Measurements from ENCODE around the gene HOXA6.

The HOXA6 gene

DNA sequence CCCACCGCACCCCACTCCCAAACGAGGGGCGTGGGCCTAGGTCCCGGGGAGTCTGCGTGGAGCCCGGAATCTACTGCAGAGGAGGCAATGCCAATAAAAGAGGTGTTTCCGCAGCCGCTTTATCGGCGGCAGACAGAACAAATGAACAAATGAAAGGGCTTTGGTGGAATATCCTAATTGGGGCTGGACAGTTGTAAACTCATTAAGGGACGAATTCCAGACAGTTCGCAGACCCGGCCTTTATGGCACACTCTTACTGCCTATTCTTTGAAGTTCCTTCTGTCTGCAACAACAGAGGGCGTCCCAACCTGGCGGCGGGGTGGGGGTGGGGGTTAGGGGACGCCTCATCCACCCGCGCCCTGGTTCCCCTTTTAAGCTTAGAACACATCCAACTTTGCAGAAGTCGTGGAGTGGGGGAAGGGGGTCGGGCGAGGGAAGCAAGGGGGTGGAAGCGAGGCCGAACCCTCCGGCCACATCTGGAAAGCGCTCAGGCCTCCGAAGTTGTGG, 13.7 kb upstream of the HOXA6 start:
- H3K27ac ChIP-seq (ENCODE audit: insufficient read depth, low read depth, low read length, poor library complexity, severe bottlenecking), result no peak overlapping the region
- H3K9me3 ChIP-seq (ENCODE audit: control insufficient read depth, low read length), result no peaks in the 10 kb centered on the region
- no peaks in the 10 kb centered on the region for H3K4me1 ChIP-seq (ENCODE audit: control insufficient read depth, insufficient read depth, low read length)
- 7 to 12% methylated on average over 20 to 27 of the region's 27 CpGs for WGBS, 2 experiments
- no peak overlapping the region for H3K4me3 ChIP-seq (ENCODE audit: insufficient read depth, low read depth, low read length)
- no peaks in the 10 kb centered on the region for H3K36me3 ChIP-seq (ENCODE audit: control insufficient read depth, insufficient read depth, low read length)
- peaks cover 100% of the 10 kb centered on the region for H3K27me3 ChIP-seq (ENCODE audit: control insufficient read depth, insufficient read depth, low read length, poor library complexity, severe bottlenecking)

DNA sequence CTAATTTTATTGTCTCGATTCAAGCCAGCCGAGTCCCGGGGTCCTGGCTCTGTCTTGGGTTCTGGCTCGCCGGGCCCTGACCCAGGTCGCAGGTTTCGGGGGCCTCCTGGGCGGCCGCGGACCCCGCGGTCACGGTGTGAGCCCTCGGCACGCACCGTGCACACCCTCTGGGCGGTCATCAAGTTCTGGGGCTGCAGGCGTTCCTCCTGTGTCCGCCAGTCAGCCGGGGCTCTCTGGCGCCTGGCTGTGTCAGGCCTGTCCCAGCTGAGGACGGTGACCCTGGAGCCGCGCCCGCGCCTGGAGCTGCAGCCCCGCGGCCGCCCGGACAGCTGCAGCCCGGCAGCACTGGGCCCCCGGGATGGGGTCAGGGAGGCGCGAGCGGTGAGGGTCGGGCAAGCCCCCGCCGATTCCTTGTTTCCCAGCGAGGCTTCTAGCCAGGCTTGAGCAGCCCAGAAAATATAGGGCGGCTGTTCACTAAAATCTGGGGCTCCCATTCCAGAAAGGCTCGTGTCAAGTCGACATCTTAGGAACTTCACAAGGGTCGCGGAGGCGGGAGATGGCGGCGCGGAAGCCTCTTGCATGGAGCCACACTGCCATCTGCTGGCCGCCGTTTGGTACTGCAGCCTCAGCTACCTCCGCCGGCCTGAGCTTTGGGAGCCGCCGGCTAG, 13.1 kb upstream of the HOXA6 start:
- no peaks in the 10 kb centered on the region for H3K4me1 ChIP-seq (ENCODE audit: control insufficient read depth, insufficient read depth, low read length)
- WGBS, 2 experiments, result 10 to 11% methylated on average over 54 of the region's 54 CpGs
- no peaks in the 10 kb centered on the region for H3K36me3 ChIP-seq (ENCODE audit: control insufficient read depth, insufficient read depth, low read length)
- H3K27ac ChIP-seq (ENCODE audit: insufficient read depth, low read depth, low read length, poor library complexity, severe bottlenecking), result no peak overlapping the region
- peaks cover 100% of the 10 kb centered on the region for H3K27me3 ChIP-seq (ENCODE audit: control insufficient read depth, insufficient read depth, low read length, poor library complexity, severe bottlenecking)
- no peaks in the 10 kb centered on the region for H3K9me3 ChIP-seq (ENCODE audit: control insufficient read depth, low read length)
- peak overlapping the region; percentile 40 for H3K4me3 ChIP-seq (ENCODE audit: insufficient read depth, low read depth, low read length)

DNA sequence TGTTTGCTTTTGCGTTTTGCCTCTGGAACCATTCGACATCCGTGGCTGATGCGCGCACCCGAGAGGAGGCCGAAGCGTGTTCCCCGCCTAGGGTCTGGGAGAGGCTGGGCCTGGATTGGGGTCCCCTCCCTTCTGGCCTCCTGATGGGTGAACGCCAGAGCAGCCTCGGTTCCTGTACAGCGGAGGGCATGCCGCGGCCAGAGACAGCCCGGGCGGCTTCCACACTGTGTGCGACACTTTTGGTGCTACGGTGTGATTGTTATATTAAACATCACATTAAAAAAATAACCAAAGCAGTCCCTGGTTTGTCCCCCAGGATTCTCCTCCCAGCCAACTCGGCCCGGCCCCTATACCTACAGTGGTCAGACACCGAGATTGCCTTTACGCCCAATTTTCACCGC, 12.6 kb upstream of the HOXA6 start:
- Histone ChIP-seq H3K27me3 (ENCODE audit: control insufficient read depth, insufficient read depth, low read length, poor library complexity, severe bottlenecking) (peaks cover 100% of the 10 kb centered on the region), H3K9me3 (ENCODE audit: control insufficient read depth, low read length) (no peaks in the 10 kb centered on the region), H3K4me3 (ENCODE audit: insufficient read depth, low read depth, low read length) (no peak overlapping the region), H3K4me1 (ENCODE audit: control insufficient read depth, insufficient read depth, low read length) (no peaks in the 10 kb centered on the region), H3K36me3 (ENCODE audit: control insufficient read depth, insufficient read depth, low read length) (no peaks in the 10 kb centered on the region), H3K27ac (ENCODE audit: insufficient read depth, low read depth, low read length, poor library complexity, severe bottlenecking) (no peak overlapping the region)
- 78 to 83% methylated on average over 21 to 23 of the region's 23 CpGs for whole genome bisulfite sequencing, 2 experiments

DNA sequence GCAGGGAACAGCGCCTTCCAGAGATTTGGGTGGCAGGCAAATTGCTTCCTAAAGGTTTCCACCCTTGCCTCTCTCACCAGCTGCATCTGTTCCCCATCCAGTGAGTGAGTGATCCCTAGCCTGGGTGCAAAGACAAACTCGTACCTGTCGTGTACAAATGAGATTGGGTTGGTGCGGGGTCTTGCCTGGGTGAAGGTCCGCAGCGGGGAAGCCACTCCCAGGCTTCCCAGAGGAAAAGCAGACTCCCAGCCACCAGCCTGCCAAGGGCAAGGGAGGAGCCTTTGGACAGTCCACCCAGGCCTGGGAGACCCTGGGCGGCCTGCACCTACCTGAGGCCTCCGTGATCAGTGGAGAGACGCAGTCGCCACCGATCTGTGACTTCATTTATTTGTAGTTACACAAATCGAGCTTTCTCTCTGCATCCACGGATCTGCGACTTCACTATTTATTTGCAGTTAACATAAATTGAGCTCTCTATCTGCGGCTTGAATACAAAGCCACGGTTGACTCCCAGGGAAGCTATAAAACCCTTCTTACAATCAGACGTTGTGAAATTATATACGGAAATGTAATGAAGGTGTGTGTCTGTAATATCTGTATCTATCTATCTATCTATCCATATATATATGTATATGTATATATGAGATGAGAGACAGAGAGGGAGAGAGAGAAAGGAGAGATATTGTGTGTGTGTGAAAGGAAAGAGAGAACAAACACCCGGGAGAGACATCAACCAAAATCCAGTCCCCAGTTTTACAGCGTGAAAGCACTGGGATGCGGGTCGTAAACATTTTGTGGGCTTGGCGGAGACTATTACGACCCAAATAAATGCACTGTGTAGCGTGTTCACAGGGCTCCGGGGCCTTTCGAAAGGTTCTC, 11.9 kb upstream of the HOXA6 start:
- WGBS, 2 experiments, result 76 to 84% methylated on average over 25 of the region's 27 CpGs

DNA sequence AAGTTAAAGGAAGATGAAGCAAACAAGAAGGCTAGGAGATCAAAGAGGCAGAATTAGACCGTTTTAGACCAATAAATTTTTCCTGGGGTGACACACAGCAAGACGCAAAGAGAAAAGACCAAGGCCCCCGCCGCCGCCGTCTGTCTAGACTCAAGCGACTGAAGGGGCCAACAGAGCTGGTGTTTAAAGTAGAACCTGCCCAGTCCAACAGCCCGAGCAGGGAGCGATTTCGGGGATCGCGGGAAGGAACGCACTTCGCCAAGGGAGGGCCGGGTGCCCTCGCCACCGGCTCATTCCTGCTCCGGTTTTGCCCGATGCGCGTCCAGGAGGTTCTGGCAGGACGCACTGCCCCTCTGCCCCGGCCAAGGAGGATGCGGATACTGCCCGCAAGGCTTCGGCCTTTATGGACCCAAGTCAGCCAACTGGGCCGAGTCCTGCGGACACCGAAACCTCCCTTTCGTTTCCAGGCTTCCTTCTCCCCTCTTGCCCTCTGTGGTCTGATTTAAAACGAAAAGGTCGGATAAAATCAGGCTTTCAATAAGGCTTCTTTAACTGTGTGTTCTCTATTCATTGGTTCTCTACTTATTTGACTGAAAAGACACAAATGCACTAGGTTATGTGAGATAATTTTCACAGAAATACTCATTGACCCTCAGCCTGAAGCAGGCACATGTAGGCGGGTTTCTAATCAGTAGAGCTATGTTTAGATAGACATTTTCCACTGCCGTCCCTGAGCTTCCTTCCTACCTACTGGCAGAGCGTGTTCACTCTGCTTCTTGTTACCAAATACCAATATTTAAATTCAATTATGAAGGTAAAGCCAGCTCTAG, 11.1 kb upstream of the HOXA6 start:
- no peak overlapping the region for H3K4me3 ChIP-seq (ENCODE audit: insufficient read depth, low read depth, low read length)
- H3K27me3 ChIP-seq (ENCODE audit: control insufficient read depth, insufficient read depth, low read length, poor library complexity, severe bottlenecking), result peaks cover 100% of the 10 kb centered on the region
- no peaks in the 10 kb centered on the region for H3K4me1 ChIP-seq (ENCODE audit: control insufficient read depth, insufficient read depth, low read length)
- WGBS, 2 experiments, result 70 to 71% methylated on average over 35 of the region's 35 CpGs
- no peaks in the 10 kb centered on the region for H3K36me3 ChIP-seq (ENCODE audit: control insufficient read depth, insufficient read depth, low read length)
- H3K27ac ChIP-seq (ENCODE audit: insufficient read depth, low read depth, low read length, poor library complexity, severe bottlenecking), result no peak overlapping the region
- no peaks in the 10 kb centered on the region for H3K9me3 ChIP-seq (ENCODE audit: control insufficient read depth, low read length)

More for the DNA sequence above, 11.9 kb upstream of the HOXA6 start:
- Histone ChIP-seq H3K4me1 (ENCODE audit: control insufficient read depth, insufficient read depth, low read length) (no peaks in the 10 kb centered on the region), H3K4me3 (ENCODE audit: insufficient read depth, low read depth, low read length) (no peak overlapping the region), H3K27ac (ENCODE audit: insufficient read depth, low read depth, low read length, poor library complexity, severe bottlenecking) (no peak overlapping the region), H3K27me3 (ENCODE audit: control insufficient read depth, insufficient read depth, low read length, poor library complexity, severe bottlenecking) (peaks cover 100% of the 10 kb centered on the region), H3K36me3 (ENCODE audit: control insufficient read depth, insufficient read depth, low read length) (no peaks in the 10 kb centered on the region), H3K9me3 (ENCODE audit: control insufficient read depth, low read length) (no peaks in the 10 kb centered on the region)

DNA sequence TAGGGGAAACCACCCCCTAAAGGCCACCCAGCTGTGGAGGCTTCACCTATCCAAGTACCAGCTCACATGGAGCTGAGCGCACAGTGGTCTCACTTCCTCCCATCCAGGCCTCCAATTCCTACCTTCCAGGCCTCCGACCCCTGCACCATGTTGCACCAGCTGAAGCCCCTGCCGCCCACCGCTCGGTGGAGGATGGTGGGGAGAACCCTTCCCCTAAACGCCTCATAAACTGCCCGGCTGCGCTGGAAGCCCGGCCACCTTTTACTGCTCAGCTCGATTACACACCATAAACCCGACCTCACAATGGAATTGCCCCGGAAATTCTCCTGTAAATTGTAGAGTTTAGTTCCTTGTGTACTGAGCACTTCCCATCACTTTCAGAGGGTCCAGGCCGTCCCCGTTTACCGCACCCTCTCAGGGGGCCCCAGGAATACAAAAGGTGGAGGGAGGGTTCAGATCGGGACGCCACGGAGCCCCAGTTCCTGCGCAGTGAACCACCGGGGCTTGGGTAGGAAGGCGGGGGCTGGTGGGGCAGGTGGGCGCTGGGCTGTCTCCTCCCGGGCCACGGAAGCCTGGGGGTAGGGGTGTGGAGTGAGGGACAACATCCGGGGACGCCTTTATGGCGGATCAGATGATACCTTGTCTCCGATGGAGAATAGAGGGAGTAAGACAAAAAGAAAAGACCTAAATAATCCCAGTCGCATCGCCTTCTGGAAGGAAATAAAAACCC, 10.3 kb upstream of the HOXA6 start:
- H3K27me3 ChIP-seq (ENCODE audit: control insufficient read depth, insufficient read depth, low read length, poor library complexity, severe bottlenecking), result peaks cover 100% of the 10 kb centered on the region
- WGBS, 2 experiments, result 55% methylated on average over 30 of the region's 30 CpGs

DNA sequence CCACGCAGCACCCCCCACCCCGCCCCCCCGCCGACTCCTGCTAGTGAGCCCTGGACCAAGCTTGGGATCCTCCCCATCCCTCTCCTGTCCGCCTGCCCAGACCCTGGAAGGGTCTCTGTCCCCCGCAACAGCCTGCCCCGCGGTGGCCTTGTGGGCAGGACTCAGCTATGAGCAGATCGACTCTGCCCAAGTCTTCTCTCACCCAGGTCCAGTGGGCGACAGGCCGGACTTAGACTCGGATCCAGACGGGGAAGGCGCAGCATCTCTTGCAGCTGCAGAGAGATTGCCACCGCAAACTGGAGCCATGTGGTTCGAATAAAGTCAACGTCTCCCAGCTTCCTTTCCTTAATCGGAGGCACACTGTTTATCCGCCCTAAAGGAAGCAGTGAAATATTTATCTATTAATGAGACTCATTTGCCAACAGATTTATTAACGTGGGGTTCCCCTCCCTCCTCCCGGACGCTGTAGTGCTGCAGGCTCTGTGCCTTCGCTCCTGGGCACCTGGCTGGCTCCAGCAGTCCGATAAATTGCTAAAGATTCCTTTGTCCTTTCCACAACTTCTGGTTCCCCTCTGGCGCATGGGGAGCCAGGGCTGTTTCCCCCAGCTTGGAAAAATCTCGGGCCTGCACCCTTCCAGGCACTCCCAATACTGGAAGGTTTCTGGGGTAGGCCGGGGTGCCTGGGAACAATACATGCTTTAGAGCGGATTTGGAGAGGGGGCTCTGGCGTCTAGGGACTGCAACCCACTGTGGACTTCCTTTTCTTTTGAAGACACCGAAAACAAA, 9.5 kb upstream of the HOXA6 start:
- Histone ChIP-seq H3K4me3 (ENCODE audit: insufficient read depth, low read depth, low read length) (no peak overlapping the region), H3K27ac (ENCODE audit: insufficient read depth, low read depth, low read length, poor library complexity, severe bottlenecking) (no peak overlapping the region)

More for the DNA sequence above, 10.3 kb upstream of the HOXA6 start:
- no peaks in the 10 kb centered on the region for H3K36me3 ChIP-seq (ENCODE audit: control insufficient read depth, insufficient read depth, low read length)
- no peaks in the 10 kb centered on the region for H3K4me1 ChIP-seq (ENCODE audit: control insufficient read depth, insufficient read depth, low read length)
- no peak overlapping the region for H3K27ac ChIP-seq (ENCODE audit: insufficient read depth, low read depth, low read length, poor library complexity, severe bottlenecking)
- H3K4me3 ChIP-seq (ENCODE audit: insufficient read depth, low read depth, low read length), result no peak overlapping the region
- H3K9me3 ChIP-seq (ENCODE audit: control insufficient read depth, low read length), result no peaks in the 10 kb centered on the region

GRCh38 chr7:27156508-27156898, 8.9 kb upstream of the HOXA6 start, which contains the start of gene HOXA7:
TSS of gene HOXA7 (minus strand) at chr7:27156675. CDS start at chr7:27156545, 130 bp downstream.
- H3K9me3 ChIP-seq (ENCODE audit: control insufficient read depth, low read length), result no peaks in the 10 kb centered on the region
- no peak within 1 kb of the TSS for H3K4me3 ChIP-seq (ENCODE audit: insufficient read depth, low read depth, low read length)
- H3K36me3 ChIP-seq (ENCODE audit: control insufficient read depth, insufficient read depth, low read length), result no peaks in the 10 kb centered on the region
- H3K4me1 ChIP-seq (ENCODE audit: control insufficient read depth, insufficient read depth, low read length), result no peaks in the 10 kb centered on the region
- H3K27me3 ChIP-seq (ENCODE audit: control insufficient read depth, insufficient read depth, low read length, poor library complexity, severe bottlenecking), result peaks cover 100% of the 10 kb centered on the region
- WGBS, 2 experiments, result 9 to 11% methylated on average over 31 to 33 of the region's 33 CpGs
- H3K27ac ChIP-seq (ENCODE audit: insufficient read depth, low read depth, low read length, poor library complexity, severe bottlenecking), result no peak within 1 kb of the TSS

More for the DNA sequence above, 9.5 kb upstream of the HOXA6 start:
- H3K4me1 ChIP-seq (ENCODE audit: control insufficient read depth, insufficient read depth, low read length), result no peaks in the 10 kb centered on the region
- H3K36me3 ChIP-seq (ENCODE audit: control insufficient read depth, insufficient read depth, low read length), result no peaks in the 10 kb centered on the region
- WGBS, 2 experiments, result 39 to 44% methylated on average over 30 of the region's 30 CpGs
- H3K9me3 ChIP-seq (ENCODE audit: control insufficient read depth, low read length), result no peaks in the 10 kb centered on the region
- peaks cover 100% of the 10 kb centered on the region for H3K27me3 ChIP-seq (ENCODE audit: control insufficient read depth, insufficient read depth, low read length, poor library complexity, severe bottlenecking)
